Mesenchymal stem cell (in vitro differentiated cells and primary cell): ENCODE results near the gene OTOA.
"Not testable (repeated sequence)": the region's sequence is repeated elsewhere in the genome, so short reads cannot be mapped to it uniquely, and the experiment has no call there.

Experiments
- DNase-seq: peaks from one replicate; pipeline ENCODE4 v3.0.0-alpha.2; 2013
- H2AFZ ChIP-seq: one replicate; pipeline ENCODE4 v1.6.1; 2013; ENCODE audit warnings: low read depth, mild to moderate bottlenecking, control low read depth, inconsistent platforms, low read length, moderate library complexity
- H2AK5ac ChIP-seq: 2 replicates; pipeline ENCODE4 v1.6.1; 2013; ENCODE audit warnings: low read length, moderate library complexity, mild to moderate bottlenecking, inconsistent platforms; ENCODE audit not compliant: severe bottlenecking
- H2BK120ac ChIP-seq: one replicate; pipeline ENCODE4 v1.6.1; 2013; ENCODE audit warnings: low read depth, mild to moderate bottlenecking, inconsistent platforms, low read length, moderate library complexity
- H2BK12ac ChIP-seq, 2 experiments: one replicate each; pipeline ENCODE4 v1.6.1; 2013; ENCODE audit warnings: inconsistent platforms in 2 of 2, low read length in 2 of 2, mild to moderate bottlenecking in 2 of 2, moderate library complexity in 2 of 2, control low read depth in 1 of 2
- H2BK15ac ChIP-seq: one replicate; pipeline ENCODE4 v1.6.1; 2013; ENCODE audit warnings: mild to moderate bottlenecking, low read depth, inconsistent platforms; ENCODE audit not compliant: poor library complexity, severe bottlenecking
- H2BK5ac ChIP-seq: 2 replicates; pipeline ENCODE4 v1.6.1; 2013; ENCODE audit warnings: low read depth, mild to moderate bottlenecking, low read length, control low read depth, inconsistent platforms; ENCODE audit not compliant: poor library complexity, severe bottlenecking
- H3K14ac ChIP-seq, 2 experiments: one replicate each; pipeline ENCODE4 v1.6.1; 2013; ENCODE audit warnings: inconsistent platforms in 2 of 2, low read length in 2 of 2, control low read depth in 1 of 2, mild to moderate bottlenecking in 1 of 2, moderate library complexity in 1 of 2
- H3K18ac ChIP-seq, 2 experiments: one replicate each; pipeline ENCODE4 v1.6.1; 2013; ENCODE audit warnings: inconsistent platforms in 2 of 2, low read length in 2 of 2, control low read depth in 1 of 2, low read depth in 1 of 2, mild to moderate bottlenecking in 1 of 2
- H3K23ac ChIP-seq, 2 experiments: one replicate each; pipeline ENCODE4 v1.6.1; 2013; ENCODE audit warnings: inconsistent platforms in 2 of 2, low read length in 2 of 2, mild to moderate bottlenecking in 2 of 2, moderate library complexity in 2 of 2, control low read depth in 1 of 2
- H3K27ac ChIP-seq: 2 replicates; pipeline ENCODE4 v1.5.1; 2013; ENCODE audit warnings: mild to moderate bottlenecking, moderate library complexity, low read length, control low read depth, inconsistent platforms; ENCODE audit not compliant: poor library complexity, severe bottlenecking
- H3K27me3 ChIP-seq, 2 experiments: 2 replicates each; pipeline versions ENCODE4 v1.6.1 to v1.7.0; 2013; ENCODE audit warnings: low read length in 2 of 2, mild to moderate bottlenecking in 2 of 2, moderate library complexity in 2 of 2, control low read depth in 1 of 2, inconsistent platforms in 1 of 2; ENCODE audit not compliant: control insufficient read depth in 1 of 2, insufficient read depth in 1 of 2
- H3K36me3 ChIP-seq, 2 experiments: 2 replicates each; pipeline versions ENCODE4 v1.6.1 to v1.7.0; 2013; ENCODE audit warnings: low read length in 2 of 2, control low read depth in 1 of 2, inconsistent platforms in 1 of 2, low read depth in 1 of 2, mild to moderate bottlenecking in 1 of 2; ENCODE audit not compliant: insufficient read depth in 2 of 2, control insufficient read depth in 1 of 2
- H3K4ac ChIP-seq, 2 experiments: one replicate each; pipeline ENCODE4 v1.6.1; 2013; ENCODE audit warnings: inconsistent platforms in 2 of 2, low read length in 2 of 2, mild to moderate bottlenecking in 2 of 2, moderate library complexity in 2 of 2, control low read depth in 1 of 2, low read depth in 1 of 2
- H3K4me1 ChIP-seq: 2 replicates; pipeline ENCODE4 v1.6.1; 2013; ENCODE audit warnings: low read depth, low read length, control low read depth; ENCODE audit not compliant: control insufficient read depth, insufficient read depth
- H3K4me2 ChIP-seq: 2 replicates; pipeline ENCODE4 v1.6.1; 2013; ENCODE audit warnings: low read length, mild to moderate bottlenecking, inconsistent platforms; ENCODE audit not compliant: poor library complexity, severe bottlenecking
- H3K4me3 ChIP-seq, 2 experiments: 2 replicates each; pipeline versions ENCODE4 v1.5.1 to v1.7.0; 2013; ENCODE audit warnings: low read length in 2 of 2, mild to moderate bottlenecking in 2 of 2, control low read depth in 1 of 2, low read depth in 1 of 2; ENCODE audit not compliant: insufficient read depth in 1 of 2
- H3K79me1 ChIP-seq: replicated peaks from 2 replicates; pipeline ENCODE4 v1.6.1; 2013; ENCODE audit warnings: mild to moderate bottlenecking, control low read depth, low read length, inconsistent platforms; ENCODE audit not compliant: poor library complexity, severe bottlenecking
- H3K9ac ChIP-seq: 2 replicates; pipeline ENCODE4 v1.7.0; 2013; ENCODE audit warnings: mild to moderate bottlenecking, low read length, moderate library complexity
- H3K9me3 ChIP-seq: 2 replicates; pipeline ENCODE4 v1.7.0; 2013; ENCODE audit warnings: mild to moderate bottlenecking, low read length; ENCODE audit not compliant: control insufficient read depth
- H4K8ac ChIP-seq: one replicate; pipeline ENCODE4 v1.6.1; 2013; ENCODE audit warnings: inconsistent platforms, mild to moderate bottlenecking, low read length, moderate library complexity
- H4K91ac ChIP-seq: one replicate; pipeline ENCODE4 v1.6.1; 2013; ENCODE audit warnings: mild to moderate bottlenecking, low read length, inconsistent platforms
- whole genome bisulfite sequencing: methylation state at CpG from one replicate; pipeline ENCODE4 v1.1.7; 2013; ENCODE audit warnings: mixed read lengths; 5-methylcytosine and 5-hydroxymethylcytosine counted together

The OTOA gene

DNA sequence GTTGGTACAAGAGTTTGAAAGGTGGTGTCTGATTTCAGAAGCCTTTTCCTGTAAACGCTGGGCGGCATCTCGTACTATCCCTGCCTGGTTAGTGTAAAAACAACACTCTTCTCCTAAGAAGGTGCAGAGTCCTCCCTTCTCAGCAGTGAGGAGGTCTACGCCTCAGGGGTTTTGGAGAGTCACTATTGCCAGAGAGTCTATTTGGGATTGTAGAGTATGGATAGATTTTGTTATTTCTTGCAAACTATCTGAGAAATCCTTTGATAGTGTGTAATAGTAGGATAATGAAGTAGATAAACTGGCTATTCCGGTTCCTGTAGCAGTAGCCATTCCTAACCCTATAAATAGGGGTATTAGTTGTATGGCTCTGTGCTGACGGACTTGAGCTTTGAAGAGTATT is 32.9 kb upstream of the OTOA start:
- Histone ChIP-seq H3K79me1 (peaks cover 34% of the 10 kb centered on the region), H3K36me3 (peaks cover 18 to 57% of the 10 kb centered on the region in 2 experiments)
- not testable (repeated sequence) for H3K27me3 ChIP-seq, H3K14ac ChIP-seq, H3K27ac ChIP-seq, H3K9me3 ChIP-seq, DNase-seq, H3K4ac ChIP-seq, H2AFZ ChIP-seq, H2BK5ac ChIP-seq, H2BK12ac ChIP-seq, H4K8ac ChIP-seq, H2BK120ac ChIP-seq, H3K4me2 ChIP-seq, H3K23ac ChIP-seq, H3K4me1 ChIP-seq, H2AK5ac ChIP-seq, H3K18ac ChIP-seq, H4K91ac ChIP-seq, H3K9ac ChIP-seq, H2BK15ac ChIP-seq, H3K4me3 ChIP-seq
- WGBS, result 97% methylated on average over 5 of the region's 6 CpGs

DNA sequence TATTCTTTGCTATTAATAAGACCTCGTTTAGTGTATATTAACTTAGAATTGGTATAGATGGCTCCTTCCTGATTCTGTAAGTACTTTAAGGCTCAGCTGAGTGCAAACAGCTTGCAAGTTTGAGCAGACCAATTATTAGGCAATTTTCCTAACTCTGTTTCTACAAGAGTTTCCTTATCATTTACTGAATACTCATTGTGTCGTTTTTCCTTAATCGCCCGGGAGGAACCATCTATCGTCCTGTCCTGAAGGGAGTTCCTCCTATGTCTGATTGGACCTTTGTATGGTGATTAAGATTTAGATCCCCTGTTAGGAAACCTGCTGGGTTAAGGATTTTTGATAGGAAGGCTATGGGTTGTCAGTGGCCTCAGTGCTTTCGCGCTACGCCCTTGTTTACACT is 32.4 kb upstream of the OTOA start:
- not testable (repeated sequence) for H2BK15ac ChIP-seq, H3K4me1 ChIP-seq, H4K8ac ChIP-seq, H4K91ac ChIP-seq, H3K14ac ChIP-seq, H3K27me3 ChIP-seq, DNase-seq, H2BK120ac ChIP-seq, H3K4ac ChIP-seq, H3K9ac ChIP-seq, H3K4me2 ChIP-seq, H3K9me3 ChIP-seq, H2AK5ac ChIP-seq, H3K27ac ChIP-seq, H2BK5ac ChIP-seq, H2BK12ac ChIP-seq, H3K18ac ChIP-seq, H2AFZ ChIP-seq, H3K23ac ChIP-seq, H3K4me3 ChIP-seq
- H3K79me1 ChIP-seq, result peaks cover 37% of the 10 kb centered on the region
- peaks cover 19 to 61% of the 10 kb centered on the region in 2 experiments for H3K36me3 ChIP-seq
- WGBS, result 94% methylated on average over 7 of the region's 8 CpGs

DNA sequence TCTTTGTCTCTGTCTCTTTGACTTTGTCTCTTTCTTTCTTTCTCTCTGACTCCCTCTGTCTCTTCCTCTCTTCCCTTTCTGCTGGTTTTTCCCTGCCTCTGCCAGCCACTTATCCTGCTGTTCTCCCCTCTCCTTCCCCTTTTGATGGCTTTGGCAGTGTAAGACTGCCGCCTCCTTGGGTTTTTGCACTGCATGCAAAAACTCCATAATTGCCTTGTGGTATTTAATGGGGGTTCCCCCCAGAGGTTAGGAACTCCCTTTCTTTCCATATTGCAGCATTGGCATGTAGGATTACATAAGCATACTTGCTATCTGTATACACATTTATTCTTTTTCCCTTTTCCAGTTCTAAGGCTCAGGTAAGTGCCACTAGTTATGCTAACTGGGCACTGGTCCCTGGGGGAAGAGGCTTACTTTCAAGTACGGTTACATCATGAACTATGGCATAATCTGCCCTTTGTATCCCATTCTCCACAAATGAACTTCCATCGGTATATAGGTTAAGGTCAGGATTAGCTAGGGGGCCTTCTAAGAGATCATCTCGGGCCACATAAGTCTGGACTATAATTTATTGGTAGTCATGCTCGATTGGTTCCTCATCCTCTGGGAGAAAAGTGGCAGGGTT is 31.7 kb upstream of the OTOA start:
- H3K9me3 ChIP-seq, DNase-seq, H4K8ac ChIP-seq, H2AFZ ChIP-seq, H2BK120ac ChIP-seq, H2BK15ac ChIP-seq, H3K4me1 ChIP-seq, H3K23ac ChIP-seq, H3K4me3 ChIP-seq, H4K91ac ChIP-seq, H2AK5ac ChIP-seq, H2BK12ac ChIP-seq, H2BK5ac ChIP-seq, H3K27me3 ChIP-seq, H3K4ac ChIP-seq, H3K27ac ChIP-seq, H3K9ac ChIP-seq, H3K18ac ChIP-seq, H3K14ac ChIP-seq, H3K4me2 ChIP-seq: not testable (repeated sequence)
- 96% methylated on average over 4 of the region's 5 CpGs for WGBS
- Histone ChIP-seq H3K79me1 (peaks cover 42% of the 10 kb centered on the region), H3K36me3 (peaks cover 26 to 63% of the 10 kb centered on the region in 2 experiments)

DNA sequence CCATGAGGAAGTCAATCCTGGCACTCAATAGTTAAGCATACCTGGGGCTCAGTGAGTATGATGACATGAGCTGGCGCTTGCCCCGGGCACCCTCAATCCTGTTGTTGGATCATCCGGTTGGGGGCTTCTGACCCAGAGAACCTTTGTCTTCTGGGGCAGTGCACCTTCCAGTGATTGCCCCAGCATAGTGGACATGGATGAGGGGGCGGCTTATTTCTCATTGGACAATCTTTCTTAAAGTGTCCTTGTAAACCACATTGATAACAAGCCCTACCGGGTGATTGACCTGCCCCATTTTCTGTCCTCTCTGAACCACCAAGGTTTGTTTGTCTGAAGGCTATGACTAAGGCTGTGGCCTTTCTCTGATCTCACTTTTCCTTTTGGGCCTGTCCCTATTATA is 29.6 kb upstream of the OTOA start:
- H3K4ac ChIP-seq, result no peak overlapping the region
- H2BK5ac ChIP-seq, result no peak overlapping the region
- H3K14ac ChIP-seq, result no peak overlapping the region
- H2AFZ ChIP-seq, result no peak overlapping the region
- peaks cover 45% of the 10 kb centered on the region for H3K79me1 ChIP-seq
- H3K4me2 ChIP-seq, result no peak overlapping the region
- no peak overlapping the region for H2AK5ac ChIP-seq
- no peak overlapping the region for H3K9ac ChIP-seq
- H3K36me3 ChIP-seq, result peaks cover 31 to 59% of the 10 kb centered on the region in 2 experiments
- DNase-seq, result no peak
- no peak overlapping the region for H2BK15ac ChIP-seq
- H4K8ac ChIP-seq, result no peak overlapping the region
- no peak overlapping the region for H3K4me3 ChIP-seq
- peaks cover 6% of the 10 kb centered on the region for H3K4me1 ChIP-seq
- H3K27ac ChIP-seq, result no peak overlapping the region
- H3K27me3 ChIP-seq, result no peaks in the 10 kb centered on the region
- H3K23ac ChIP-seq, result no peak overlapping the region
- H3K18ac ChIP-seq, result no peak overlapping the region
- H3K9me3 ChIP-seq, result no peaks in the 10 kb centered on the region
- H4K91ac ChIP-seq, result no peak overlapping the region
- WGBS, result 96% methylated on average over 5 of the region's 5 CpGs
- no peak overlapping the region for H2BK120ac ChIP-seq
- no peak overlapping the region for H2BK12ac ChIP-seq
